ENCODE results near the gene TMEM184A.
A peak's percentile ranks its signal among the peaks of the same experiment; 100 is the strongest.

TMEM184A gene

DNA sequence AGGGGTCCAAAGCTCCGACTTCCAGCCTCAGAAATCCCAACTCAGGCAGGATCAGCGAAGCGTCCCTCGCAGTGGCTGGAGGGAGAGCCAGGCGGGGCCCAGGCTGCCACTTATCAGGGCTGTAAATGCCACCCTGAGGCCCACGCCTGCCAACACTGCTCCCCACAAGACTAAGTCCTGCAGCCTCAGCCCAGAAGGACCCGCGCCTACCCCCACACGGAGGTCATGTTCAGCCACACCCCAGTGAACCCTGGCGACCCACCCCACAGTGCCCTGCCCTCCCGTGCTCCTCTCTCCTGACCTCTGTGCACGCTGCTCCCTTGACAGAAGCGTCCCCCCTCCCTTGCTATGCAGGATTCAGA, 10.7 kb upstream of the TMEM184A start:
- DNase-seq = no peak

- DNase-seq = no peak
Measured at GRCh38 chr7:1564603-1565022, 8.6 kb upstream of the TMEM184A start.

- no peak for DNase-seq
Measured at GRCh38 chr7:1563981-1564602, 8.1 kb upstream of the TMEM184A start.

DNA sequence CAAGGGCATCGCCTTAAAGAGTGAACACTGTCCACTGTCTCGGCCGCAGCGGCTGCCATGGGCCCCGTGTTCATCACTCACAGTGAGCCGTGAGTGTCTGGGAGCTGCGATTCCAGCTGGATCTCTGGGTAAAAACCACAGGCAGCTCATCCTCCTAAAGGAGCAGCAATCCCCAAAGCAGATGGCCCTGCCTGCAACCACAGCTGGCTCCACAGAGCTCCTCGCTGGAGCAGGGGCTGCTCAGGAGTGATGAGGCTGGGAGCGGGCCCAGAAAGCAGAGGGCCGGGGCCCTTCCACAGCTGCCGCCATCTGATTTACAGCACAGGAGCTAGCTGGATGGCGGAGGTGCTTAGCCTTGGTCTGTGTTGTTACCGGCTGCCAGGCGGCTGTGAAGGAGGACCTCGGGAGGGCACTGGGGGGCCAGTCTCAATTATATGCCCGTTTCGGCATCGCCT, 6.6 kb upstream of the TMEM184A start:
- DNase-seq = peak; percentile 95

GRCh38 chr7:1562116-1562515, 6.1 kb upstream of the TMEM184A start:
- peak; percentile 53 for DNase-seq

GRCh38 chr7:1561036-1561940, 5.3 kb upstream of the TMEM184A start:
- no peak for DNase-seq

- no peak for DNase-seq
Measured at GRCh38 chr7:1560620-1561031, 4.6 kb upstream of the TMEM184A start.

- no peak for DNase-seq
Measured at GRCh38 chr7:1559626-1560590, 3.9 kb upstream of the TMEM184A start.

GRCh38 chr7:1558841-1559625, 3.0 kb upstream of the TMEM184A start:
- no peak for DNase-seq

DNA sequence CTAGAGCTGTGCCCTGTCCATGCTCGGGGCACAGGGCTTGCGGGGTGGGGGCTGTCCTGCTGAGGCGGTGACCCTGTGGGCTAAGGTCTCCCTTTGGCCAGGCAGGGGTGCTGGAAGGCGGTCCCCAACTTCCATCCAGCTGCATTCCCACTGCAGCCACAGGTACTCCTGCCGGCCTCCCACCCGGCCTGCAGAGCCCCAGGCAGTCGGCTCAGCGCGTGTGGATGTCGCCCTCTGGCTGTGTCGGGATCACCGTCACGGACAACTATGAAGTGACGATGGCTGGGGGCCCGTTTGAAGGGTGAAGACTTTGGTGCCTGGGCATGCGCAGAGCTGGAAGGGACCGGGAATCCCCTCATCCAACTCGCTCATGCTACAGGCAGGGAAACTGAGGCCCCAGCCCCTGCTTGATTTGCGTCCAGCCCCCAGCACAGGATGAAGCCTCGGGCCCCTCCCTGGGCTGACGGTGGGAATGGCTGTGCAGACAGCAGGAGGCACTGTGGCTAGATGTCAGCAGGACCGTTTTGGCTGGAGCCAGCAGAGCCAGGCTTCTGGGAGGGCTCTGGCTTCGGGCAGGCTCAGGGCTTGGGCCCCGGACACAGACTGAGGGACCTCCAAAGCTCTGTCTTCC, 2.3 kb upstream of the TMEM184A start:
- DNase-seq = peak; percentile 45

DNA sequence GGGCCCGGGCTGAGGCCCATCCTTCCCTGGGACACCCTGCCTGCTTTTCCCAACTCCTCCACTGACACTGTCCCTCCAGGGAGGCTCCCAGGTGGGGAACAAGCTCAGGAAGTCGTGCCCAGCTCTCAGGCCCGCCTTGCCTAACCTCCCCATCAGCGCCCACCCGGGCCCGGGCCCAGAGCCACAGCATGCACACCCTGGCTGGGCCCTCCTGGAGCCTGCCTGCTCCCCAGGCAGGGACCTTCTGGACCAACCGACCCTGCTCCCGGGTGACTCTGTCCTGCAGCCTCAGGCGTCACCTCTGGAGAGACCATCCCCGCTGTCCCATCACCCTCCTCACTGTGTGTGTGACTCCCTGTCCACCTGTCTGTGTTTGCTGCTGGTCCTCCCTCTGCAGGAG, 1.8 kb upstream of the TMEM184A start:
- no peak for DNase-seq

- no peak for DNase-seq
Measured at GRCh38 chr7:1557006-1557405, 1.0 kb upstream of the TMEM184A start.

- peak; percentile 79 for DNase-seq
Measured at GRCh38 chr7:1555046-1555812, 776 bp downstream of the TMEM184A start.

- DNase-seq = no peak
Measured at GRCh38 chr7:1554333-1555045, 1.5 kb downstream of the TMEM184A start.

GRCh38 chr7:1553512-1554210, 2.3 kb downstream of the TMEM184A start:
- no peak for DNase-seq

GRCh38 chr7:1552200-1552599, 3.8 kb downstream of the TMEM184A start:
- DNase-seq = no peak

GRCh38 chr7:1550846-1551155, 5.2 kb downstream of the TMEM184A start:
- DNase-seq = no peak

- DNase-seq = no peak
Measured at GRCh38 chr7:1550005-1550845, 5.8 kb downstream of the TMEM184A start.
